Measurements from ENCODE around the gene PTGES2.

DNA sequence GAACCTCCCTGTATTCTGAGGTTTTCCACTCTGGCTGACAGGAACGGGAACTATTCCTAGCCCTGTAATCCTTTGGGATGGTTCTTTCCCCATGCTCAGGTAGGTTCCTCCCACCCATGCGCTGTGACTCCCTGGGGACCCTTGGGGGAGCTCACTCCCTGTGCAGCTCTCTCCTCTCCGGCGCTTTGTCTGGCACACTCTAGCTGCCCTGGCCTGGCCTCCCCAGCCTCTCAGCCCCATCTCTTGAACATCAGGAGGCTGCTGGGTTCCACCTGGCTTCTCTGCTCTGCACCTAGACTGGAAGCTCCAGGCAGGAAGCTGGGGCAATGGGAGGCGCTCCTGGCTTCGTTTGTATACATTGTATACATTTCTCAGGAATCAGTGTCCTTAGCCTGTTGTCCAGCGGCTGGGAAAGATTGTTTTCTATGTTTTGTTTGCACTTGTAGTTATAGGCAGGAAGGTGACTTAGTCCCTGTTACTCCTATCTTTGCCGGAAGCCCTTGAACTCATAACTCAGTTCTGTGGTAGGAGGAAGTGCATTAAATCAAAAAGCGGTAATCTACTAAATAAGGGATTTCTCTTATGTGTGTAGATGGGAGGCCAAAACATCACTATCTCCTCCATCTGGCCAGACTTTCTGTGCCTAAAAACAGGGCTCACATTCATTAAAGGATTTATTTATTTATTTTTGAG lies 39.1 kb downstream of the PTGES2 start:
- TF ChIP-seq POLR2A (IDR thresholded peaks at IDR 0.05; ENCODE audit: low read depth) (no peak), CTCF (IDR thresholded peaks at IDR 0.05) (no peak)
